Left ventricle myocardium inferior (tissue), 1 donor: ENCODE results near the gene GALE. TPM values are rescaled to one million over a fixed set of nuclear protein-coding genes. Genes with fewer than 3 reads are reported as not detected.

ENCODE experiments used
- DNase-seq: peaks from one replicate; pipeline ENCODE4 v3.0.0-alpha.2; 2020
- H3K27ac ChIP-seq: fragments of 200-600 bp; replicated peaks from 2 replicates; pipeline ENCODE4 v1.8.0; 2021
- H3K27me3 ChIP-seq: fragments of 200-600 bp; 2 replicates; pipeline ENCODE4 v1.8.0; 2021; ENCODE audit warnings: low read depth
- H3K36me3 ChIP-seq: fragments of 200-600 bp; 2 replicates; pipeline ENCODE4 v1.8.0; 2021
- H3K4me1 ChIP-seq: fragments of 200-600 bp; 2 replicates; pipeline ENCODE4 v1.8.0; 2021
- H3K4me3 ChIP-seq: fragments of 200-600 bp; 2 replicates; pipeline ENCODE4 v1.8.0; 2021; ENCODE audit warnings: mild to moderate bottlenecking, moderate library complexity
- H3K9me3 ChIP-seq: fragments of 200-600 bp; replicated peaks from 2 replicates; pipeline ENCODE4 v1.8.0; 2021
- CTCF ChIP-seq: fragments of 200-600 bp; IDR thresholded peaks from 2 replicates; pipeline ENCODE4 v1.8.0; 2021; ENCODE audit warnings: antibody characterized with exemption, mild to moderate bottlenecking, borderline replicate concordance
- intact Hi-C: fragments of 100-400 bp; cut with micrococcal nuclease; formaldehyde crosslinking; loops from one replicate; pipeline ENCODE4 v1.11.0; 2022
- total RNA-seq: library from RNA; stranded (reverse); fragmentation: NEBNext Ultra II Directional; extraction: Animal tissue kit (Norgen Biotek cat#: 25700); gene quantifications from one replicate; pipeline ENCODE4 v1.2.1, GENCODE V29; 2021
- donor health status: DM: no; HTN: yes; CAD: no; lungs with severe emphysema.

Gene GALE
- total RNA-seq, 1 donor from 2014 or later: 6.3 TPM

GRCh38 chr1:23751050-23751814 lies 49.3 kb downstream of the GALE start:
- no peak overlapping the region for H3K4me3 ChIP-seq

GRCh38 chr1:23748016-23748415 lies 52.5 kb downstream of the GALE start:
- DNase-seq: no peak
- Histone ChIP-seq H3K4me1 (peaks cover 72% of the 10 kb centered on the region), H3K4me3 (no peak overlapping the region), H3K36me3 (peaks cover 39% of the 10 kb centered on the region), H3K9me3 (no peaks in the 10 kb centered on the region), H3K27ac (no peak overlapping the region), H3K27me3 (no peaks in the 10 kb centered on the region)
- intact Hi-C loops: no loop called here
- TF ChIP-seq CTCF: no peak

More at GRCh38 chr1:23751050-23751814, 49.3 kb downstream of the GALE start:
- peaks cover 58% of the 10 kb centered on the region for H3K4me1 ChIP-seq
- H3K36me3 ChIP-seq: peaks cover 67% of the 10 kb centered on the region
- no peaks in the 10 kb centered on the region for H3K9me3 ChIP-seq
- H3K27me3 ChIP-seq: no peaks in the 10 kb centered on the region
- H3K27ac ChIP-seq: peak overlapping the region; percentile 8
- intact Hi-C loops: no loop called here
- no peak for DNase-seq
- peak; percentile 71 for TF ChIP-seq CTCF

Other genes starting within 250 kb of the GALE start
- gene ID3, start 241.3 kb downstream of the GALE start, total RNA-seq: 75.2 TPM
- gene RPL11, start 108.9 kb downstream of the GALE start, total RNA-seq: 684 TPM
- gene ELOA, start 57.3 kb downstream of the GALE start, total RNA-seq: 29.1 TPM
- 40.3 TPM for gene PITHD1, start 22.3 kb downstream of the GALE start, total RNA-seq
- 26.2 TPM for gene LYPLA2, start 9.6 kb downstream of the GALE start, total RNA-seq
- 31.9 TPM for gene HMGCL, start 24.7 kb upstream of the GALE start, total RNA-seq
- gene FUCA1, start 67.5 kb upstream of the GALE start, total RNA-seq: 11.4 TPM
- not detected for gene CNR2, start 112.6 kb upstream of the GALE start, total RNA-seq
- gene PNRC2, start 159.1 kb upstream of the GALE start, total RNA-seq: 92.3 TPM
- gene SRSF10, start 179.6 kb upstream of the GALE start, total RNA-seq: 56.5 TPM